ENCODE measurements around the gene NUDT5.

The NUDT5 gene

GRCh38 chr10:12165036-12165435 is 30.7 kb downstream of the NUDT5 start:
- DNase-seq (ENCODE audit: low read depth in 4 of 4, low spot score in 1 of 4), result no peak

- DNase-seq (ENCODE audit: low read depth in 4 of 4, low spot score in 1 of 4), result no peak
These were observed 31.6 kb downstream of the NUDT5 start for GRCh38 chr10:12164085-12164484.

- no peak for DNase-seq (ENCODE audit: low read depth in 4 of 4, low spot score in 1 of 4)
These were observed 32.8 kb downstream of the NUDT5 start for GRCh38 chr10:12162927-12163326.

- no peak for DNase-seq (ENCODE audit: low read depth in 4 of 4, low spot score in 1 of 4)
These were observed 35.0 kb downstream of the NUDT5 start for GRCh38 chr10:12160664-12161063.

GRCh38 chr10:12158111-12158510 is 37.6 kb downstream of the NUDT5 start:
- DNase-seq (ENCODE audit: low read depth in 4 of 4, low spot score in 1 of 4), result no peak

GRCh38 chr10:12156367-12157123 is 39.1 kb downstream of the NUDT5 start:
- no peak for DNase-seq (ENCODE audit: low read depth in 4 of 4, low spot score in 1 of 4)

- no peak for DNase-seq (ENCODE audit: low read depth in 4 of 4, low spot score in 1 of 4)
These were observed 41.2 kb downstream of the NUDT5 start for GRCh38 chr10:12154516-12154915.

GRCh38 chr10:12150163-12150562 is 45.5 kb downstream of the NUDT5 start:
- DNase-seq (ENCODE audit: low read depth in 4 of 4, low spot score in 1 of 4), result no peak

- DNase-seq (ENCODE audit: low read depth in 4 of 4, low spot score in 1 of 4), result no peak
These were observed 51.2 kb downstream of the NUDT5 start for GRCh38 chr10:12144538-12144937.

- DNase-seq (ENCODE audit: low read depth in 4 of 4, low spot score in 1 of 4), result no peak
These were observed 55.7 kb downstream of the NUDT5 start for GRCh38 chr10:12140038-12140437.

- DNase-seq (ENCODE audit: low read depth in 4 of 4, low spot score in 1 of 4), result no peak
These were observed 60.1 kb downstream of the NUDT5 start for GRCh38 chr10:12135631-12136030.

GRCh38 chr10:12130237-12130872 is 65.3 kb downstream of the NUDT5 start:
- DNase-seq (ENCODE audit: low read depth in 4 of 4, low spot score in 1 of 4), result no peak

- peak; percentile 97 to 98 (median 98) for DNase-seq (ENCODE audit: low read depth in 4 of 4, low spot score in 1 of 4)
These were observed 66.2 kb downstream of the NUDT5 start, which contains the start of gene SEC61A2 for GRCh38 chr10:12129222-12130111. SEC61A2 (plus strand) TSS chr10:12129677; CDS start chr10:12129788, 111 bp downstream.

- DNase-seq (ENCODE audit: low read depth in 4 of 4, low spot score in 1 of 4), result no peak
These were observed 74.0 kb downstream of the NUDT5 start for GRCh38 chr10:12121673-12122072.
